ENCODE data around the gene OXTR. TPM values are rescaled to one million over a fixed set of nuclear protein-coding genes. Genes with fewer than 3 reads are reported as not detected.

Gene OXTR
- total RNA-seq, 1 experiment from 2014 or later: 3.6 TPM

GRCh38 chr3:8732413-8732812 is 37.0 kb downstream of the OXTR start (continued):
- TF ChIP-seq CTCF (IDR thresholded peaks at IDR 0.05) (no peak), AR (CRISPR knock-in tag; IDR thresholded peaks at IDR 0.05) (no peak), NFE2L1 (CRISPR knock-in tag; IDR thresholded peaks at IDR 0.05) (no peak), FOXP1 (CRISPR knock-in tag; IDR thresholded peaks at IDR 0.05; ENCODE audit: borderline replicate concordance) (no peak), ELF4 (CRISPR knock-in tag; IDR thresholded peaks at IDR 0.05; ENCODE audit: low read depth) (no peak), GABPB1 (CRISPR knock-in tag; IDR thresholded peaks at IDR 0.05) (no peak), SMAD4 (CRISPR knock-in tag; IDR thresholded peaks at IDR 0.05) (no peak), ZNF396 (CRISPR knock-in tag; IDR thresholded peaks at IDR 0.05; ENCODE audit: borderline replicate concordance) (no peak), ZNF671 (CRISPR knock-in tag; IDR thresholded peaks at IDR 0.05) (no peak), ZNF317 (CRISPR knock-in tag; IDR thresholded peaks at IDR 0.05; ENCODE audit: borderline replicate concordance, low read depth) (no peak), NFATC4 (CRISPR knock-in tag; IDR thresholded peaks at IDR 0.05) (no peak)
- TF ChIP-seq, protein P1, sequence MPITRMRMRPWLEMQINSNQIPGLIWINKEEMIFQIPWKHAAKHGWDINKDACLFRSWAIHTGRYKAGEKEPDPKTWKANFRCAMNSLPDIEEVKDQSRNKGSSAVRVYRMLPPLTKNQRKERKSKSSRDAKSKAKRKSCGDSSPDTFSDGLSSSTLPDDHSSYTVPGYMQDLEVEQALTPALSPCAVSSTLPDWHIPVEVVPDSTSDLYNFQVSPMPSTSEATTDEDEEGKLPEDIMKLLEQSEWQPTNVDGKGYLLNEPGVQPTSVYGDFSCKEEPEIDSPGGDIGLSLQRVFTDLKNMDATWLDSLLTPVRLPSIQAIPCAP (CRISPR knock-in tag; IDR thresholded peaks at IDR 0.05): no peak
- TF ChIP-seq, protein P2, sequence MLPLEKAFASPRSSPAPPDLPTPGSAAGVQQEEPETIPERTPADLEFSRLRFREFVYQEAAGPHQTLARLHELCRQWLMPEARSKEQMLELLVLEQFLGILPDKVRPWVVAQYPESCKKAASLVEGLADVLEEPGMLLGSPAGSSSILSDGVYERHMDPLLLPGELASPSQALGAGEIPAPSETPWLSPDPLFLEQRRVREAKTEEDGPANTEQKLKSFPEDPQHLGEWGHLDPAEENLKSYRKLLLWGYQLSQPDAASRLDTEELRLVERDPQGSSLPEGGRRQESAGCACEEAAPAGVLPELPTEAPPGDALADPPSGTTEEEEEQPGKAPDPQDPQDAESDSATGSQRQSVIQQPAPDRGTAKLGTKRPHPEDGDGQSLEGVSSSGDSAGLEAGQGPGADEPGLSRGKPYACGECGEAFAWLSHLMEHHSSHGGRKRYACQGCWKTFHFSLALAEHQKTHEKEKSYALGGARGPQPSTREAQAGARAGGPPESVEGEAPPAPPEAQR (CRISPR knock-in tag; IDR thresholded peaks at IDR 0.05): no peak

GRCh38 chr3:8730656-8731055 is 38.8 kb downstream of the OXTR start:
- POLR2A ChIA-PET: no interaction called here
- no peak for DNase-seq (ENCODE audit: low spot score)
- CTCF ChIA-PET: interaction anchor here (5.0 kb wide), 1 partner anchor 17 kb away, joined by 25 read pairs; no protein-coding TSS in a partner anchor
- H3K27ac Mint-ChIP-seq: no peak overlapping the region
- H3K9me3 Mint-ChIP-seq: peaks cover 8% of the 10 kb centered on the region
- H3K36me3 Mint-ChIP-seq: peaks cover 4% of the 10 kb centered on the region; the same call in 1 of the 2 replicates
- no peak for TF ChIP-seq OVOL2 (CRISPR knock-in tag; IDR thresholded peaks at IDR 0.05; ENCODE audit: borderline replicate concordance)
- no peak for TF ChIP-seq CBFB (CRISPR knock-in tag; IDR thresholded peaks at IDR 0.05; ENCODE audit: low read depth)
- TF ChIP-seq MAX (CRISPR knock-in tag; IDR thresholded peaks at IDR 0.05): no peak
- no peak for TF ChIP-seq HMGA2 (CRISPR knock-in tag; IDR thresholded peaks at IDR 0.05)
- ATAC-seq: no peak
- no peak overlapping the region for H3K4me3 Mint-ChIP-seq
- H3K4me1 Mint-ChIP-seq: peaks cover 11% of the 10 kb centered on the region
- H3K27me3 Mint-ChIP-seq (ENCODE audit: low read depth): peaks cover 53% of the 10 kb centered on the region

GRCh38 chr3:8729479-8729878 is 39.9 kb downstream of the OXTR start:
- Mint-ChIP-seq H3K27me3 (ENCODE audit: low read depth) (peaks cover 59% of the 10 kb centered on the region), H3K4me3 (no peak overlapping the region)
- TF ChIP-seq CBFB (CRISPR knock-in tag; IDR thresholded peaks at IDR 0.05; ENCODE audit: low read depth) (no peak), ZBTB21 (CRISPR knock-in tag; IDR thresholded peaks at IDR 0.05; ENCODE audit: borderline replicate concordance) (no peak), SOX15 (CRISPR knock-in tag; IDR thresholded peaks at IDR 0.05) (no peak), NFATC4 (CRISPR knock-in tag; IDR thresholded peaks at IDR 0.05) (no peak), TEAD1 (CRISPR knock-in tag; IDR thresholded peaks at IDR 0.05) (no peak), JUN (CRISPR knock-in tag; IDR thresholded peaks at IDR 0.05) (no peak), MXD4 (CRISPR knock-in tag; IDR thresholded peaks at IDR 0.05; ENCODE audit: borderline replicate concordance) (no peak), ZNF281 (CRISPR knock-in tag; IDR thresholded peaks at IDR 0.05) (no peak), NFE2L1 (CRISPR knock-in tag; IDR thresholded peaks at IDR 0.05) (no peak), IRF2 (CRISPR knock-in tag; IDR thresholded peaks at IDR 0.05; ENCODE audit: borderline replicate concordance, low read depth) (no peak)

More at GRCh38 chr3:8729479-8729878, 39.9 kb downstream of the OXTR start:
- POLR2A ChIA-PET: no interaction called here
- ATAC-seq (no peak), DNase-seq (ENCODE audit: low spot score) (no peak)
- H3K4me1 Mint-ChIP-seq: peaks cover 17% of the 10 kb centered on the region
- CTCF ChIA-PET: interaction anchor here (1.0 to 5.0 kb wide), 2 partner anchors 10 to 16 kb away, joined by 3 to 25 read pairs; no protein-coding TSS in a partner anchor
- no peak overlapping the region for H3K27ac Mint-ChIP-seq
- peaks cover 8% of the 10 kb centered on the region for H3K9me3 Mint-ChIP-seq
- H3K36me3 Mint-ChIP-seq: peaks cover 4% of the 10 kb centered on the region; the same call in 1 of the 2 replicates
